NOMO-1 treated with DMSO at 0.1 percent for 48 hours (cell line): Measurements from ENCODE around the gene NUP50.

ENCODE experiments used
- DNase-seq: peaks from one replicate; lab custom pipeline; 2025; ENCODE audit not compliant: unreplicated experiment; lab: John Stamatoyannopoulos, UW

Gene NUP50

DNA sequence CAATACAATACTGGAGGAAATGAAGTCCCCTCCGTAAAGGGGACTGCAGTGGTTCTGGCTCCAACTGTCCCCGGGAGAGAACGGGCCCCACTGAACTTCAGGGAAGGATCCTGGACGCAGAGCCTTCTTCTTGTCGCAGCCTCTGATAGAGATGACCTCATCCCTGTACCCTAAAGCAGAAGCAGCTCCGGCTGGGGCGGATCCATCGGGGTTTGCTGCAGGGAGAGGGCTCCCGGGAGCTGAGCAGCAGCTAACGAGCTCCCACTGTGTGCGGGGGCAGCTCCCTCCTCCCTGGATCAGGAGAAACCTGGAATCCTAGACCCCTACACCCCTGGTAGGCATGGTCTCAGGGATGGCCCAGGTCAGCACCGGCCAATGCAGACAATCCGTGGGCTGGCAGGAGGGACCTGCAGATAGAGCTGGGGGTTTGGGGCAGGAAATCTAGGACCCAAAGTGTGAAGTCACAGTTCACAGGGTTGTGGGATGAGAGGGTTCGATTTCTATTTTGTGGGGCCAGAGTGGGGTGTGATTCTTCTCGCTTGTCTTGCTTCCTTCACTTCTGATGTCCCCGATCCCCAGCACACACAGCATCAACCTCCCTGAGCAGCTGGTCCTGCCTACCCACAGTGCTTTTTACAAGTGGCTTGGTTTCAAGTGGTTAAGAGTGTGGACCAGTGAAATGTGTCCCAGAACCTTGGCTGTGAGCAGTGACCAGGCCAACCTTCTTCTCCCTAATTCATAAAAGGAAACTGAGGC, 64.1 kb downstream of the NUP50 start:
- peak; percentile 20 for DNase-seq

DNA sequence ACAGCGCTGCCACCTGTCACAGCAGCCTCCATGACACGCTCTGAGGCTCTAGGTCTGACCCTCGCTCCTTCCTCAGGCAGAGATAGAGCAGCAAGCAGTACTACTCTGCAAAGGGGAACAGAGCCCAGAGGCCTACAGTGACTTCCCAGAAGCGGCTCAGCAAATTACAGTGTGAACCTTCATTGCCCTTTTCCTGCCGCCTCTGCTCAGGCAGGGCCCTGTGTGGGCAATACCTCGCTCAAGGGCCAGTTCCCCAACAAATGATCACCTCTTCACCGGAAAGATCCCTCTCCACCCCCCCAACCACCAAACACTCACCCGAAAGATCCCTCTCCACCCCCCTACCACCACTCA, 64.7 kb downstream of the NUP50 start:
- DNase-seq, result peak; percentile 52

DNA sequence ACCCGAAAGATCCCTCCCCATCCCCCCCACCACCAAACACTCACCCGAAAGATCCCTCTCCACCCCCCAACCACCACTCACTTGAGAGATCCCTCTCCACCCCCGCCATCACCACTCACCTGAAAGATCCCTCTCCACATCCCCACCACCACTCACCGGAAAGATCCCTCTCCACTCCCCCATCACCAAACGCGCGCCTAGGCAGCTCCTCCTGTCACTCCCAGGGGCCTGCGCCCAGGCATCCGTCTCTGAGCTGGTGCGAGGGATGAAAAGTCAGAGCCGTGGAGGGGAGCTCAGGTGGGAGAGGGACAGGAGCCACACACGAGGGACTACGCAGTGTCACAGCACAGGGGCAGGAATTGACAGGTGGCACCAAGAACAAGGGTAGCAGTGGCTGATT, 65.5 kb downstream of the NUP50 start:
- DNase-seq, result no peak

DNA sequence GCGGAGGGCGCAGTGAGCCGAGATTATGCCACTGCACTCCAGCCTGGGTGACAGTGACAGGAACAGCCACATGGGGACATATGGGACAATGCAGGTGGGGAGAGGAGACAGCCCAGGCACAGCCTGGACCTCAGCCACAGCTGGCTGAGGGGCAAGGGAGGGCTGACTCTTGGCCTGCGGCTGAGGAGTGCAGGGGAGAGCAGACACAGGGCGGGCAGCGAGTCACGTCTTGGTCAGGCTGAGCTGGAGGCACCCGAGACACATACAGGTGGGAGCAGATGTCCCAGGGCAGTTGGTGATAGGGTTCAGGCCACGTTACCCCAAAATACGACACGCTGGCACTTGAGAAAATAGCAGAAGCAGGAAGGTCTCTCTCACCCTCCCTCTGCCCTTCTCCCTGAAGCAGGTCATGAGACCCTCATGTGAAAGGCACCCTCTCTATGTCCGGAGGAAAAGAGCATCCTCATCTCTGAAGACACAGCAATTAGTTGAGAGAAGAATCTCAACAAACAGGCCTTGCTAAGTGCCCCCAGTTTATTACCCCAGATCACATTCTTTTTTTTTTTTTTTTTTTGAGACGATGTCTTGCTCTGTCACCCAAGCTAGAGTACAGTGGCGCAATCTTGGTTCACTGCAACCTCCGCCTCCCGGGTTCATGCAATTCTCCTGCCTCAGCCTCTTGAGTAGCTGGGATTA, 66.4 kb downstream of the NUP50 start:
- DNase-seq, result peak; percentile 55

GRCh38 chr22:45231293-45231692, 67.6 kb downstream of the NUP50 start:
- peak; percentile 36 for DNase-seq

- no peak for DNase-seq
Measured at GRCh38 chr22:45233386-45233785, 69.7 kb downstream of the NUP50 start.

- no peak for DNase-seq
Measured at GRCh38 chr22:45233827-45234226, 70.1 kb downstream of the NUP50 start.

GRCh38 chr22:45235101-45235777, 71.5 kb downstream of the NUP50 start:
- peak; percentile 97 for DNase-seq

DNA sequence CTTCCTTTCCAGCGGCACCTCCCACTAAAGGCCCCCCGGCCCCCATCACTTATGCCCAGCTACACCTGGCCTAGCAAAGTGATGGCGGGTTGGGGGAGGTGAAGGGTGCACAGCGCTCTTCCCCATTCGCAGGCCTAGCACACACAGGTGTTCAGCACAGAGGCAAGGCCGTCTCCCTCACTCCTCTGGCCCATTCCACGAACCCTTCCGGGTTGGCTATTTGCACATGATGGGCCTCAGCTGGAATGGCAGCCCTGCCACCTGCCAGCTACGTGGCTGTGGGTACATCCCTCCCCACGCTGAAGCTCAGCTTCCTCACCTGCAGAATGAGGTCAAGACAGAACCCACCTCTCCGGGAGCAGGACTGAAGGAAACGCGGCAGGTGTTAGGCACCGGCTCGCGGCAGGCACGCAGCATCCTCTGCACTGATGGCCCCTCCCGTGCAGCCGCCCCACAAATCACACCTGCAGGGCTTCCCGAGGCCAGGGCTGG, 72.2 kb downstream of the NUP50 start:
- no peak for DNase-seq

DNA sequence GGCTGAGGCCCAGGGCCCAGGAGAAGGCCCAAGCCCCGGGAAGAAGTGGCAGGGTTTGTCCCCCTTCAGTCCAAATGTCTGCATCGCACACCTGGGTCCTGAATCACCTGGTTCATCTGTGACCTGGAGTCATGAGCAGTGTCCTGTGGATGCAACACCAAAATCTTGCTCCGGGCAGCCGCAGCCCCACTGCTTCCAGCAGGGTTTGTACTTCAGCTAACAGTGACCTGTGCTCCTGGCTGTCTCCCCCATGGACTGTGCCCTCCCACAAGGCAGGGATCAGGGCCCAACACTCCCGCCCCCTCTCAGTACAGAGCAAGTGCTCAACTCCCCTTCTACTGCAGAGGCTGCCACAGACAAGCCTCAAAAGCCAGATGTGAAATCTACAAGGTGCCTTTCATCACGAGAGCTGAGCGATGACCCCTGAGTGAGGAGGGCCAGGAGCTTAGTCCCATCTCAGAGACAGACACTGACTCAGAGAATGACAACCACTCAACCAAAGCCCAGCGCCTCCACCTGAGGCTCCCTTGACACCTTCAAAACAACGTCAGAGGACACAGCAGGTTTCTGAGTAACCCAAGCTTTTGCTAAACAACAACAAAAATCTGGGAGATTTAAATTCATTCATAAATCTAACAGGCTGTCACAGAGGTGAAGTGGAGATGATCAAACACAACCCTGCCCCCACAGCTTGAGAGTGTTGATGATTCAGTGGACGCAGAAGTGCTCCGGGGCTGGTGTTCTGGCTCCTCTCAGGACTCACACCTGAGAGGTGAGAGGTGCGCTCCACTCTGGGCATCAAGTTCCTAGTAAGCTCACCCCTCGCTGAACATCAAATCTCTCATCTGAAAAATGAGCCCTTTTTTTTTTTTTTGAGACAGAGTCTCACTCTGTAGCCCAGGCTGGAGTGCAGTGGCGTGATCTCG, 73.6 kb downstream of the NUP50 start:
- DNase-seq, result no peak
